Large intestine (tissue), 3 donors: ENCODE measurements around the gene CAMK2G. TPM values are rescaled to one million over a fixed set of nuclear protein-coding genes. Genes with fewer than 3 reads are reported as not detected.
A peak's percentile ranks its signal among the peaks of the same experiment; 100 is the strongest.
"Not testable (repeated sequence)": the region's sequence is repeated elsewhere in the genome, so short reads cannot be mapped to it uniquely, and the experiment has no call there.

ENCODE experiments used
- DNase-seq, 2 donors: peaks; one replicate each; pipeline versions ENCODE4 v3.0.0 to v3.0.0-alpha.2; 2013
- H3K27ac ChIP-seq: one replicate; pipeline ENCODE4 v1.5.1; 2013; ENCODE audit warnings: low read length
- H3K27me3 ChIP-seq: 2 replicates; pipeline ENCODE4 v1.6.1; 2013; ENCODE audit warnings: low read length; ENCODE audit not compliant: control insufficient read depth, insufficient read depth
- H3K36me3 ChIP-seq: 2 replicates; pipeline ENCODE4 v1.6.1; 2013; ENCODE audit warnings: low read length; ENCODE audit not compliant: control insufficient read depth, insufficient read depth
- H3K4me1 ChIP-seq: one replicate; pipeline ENCODE4 v1.6.1; 2013; ENCODE audit warnings: low read length; ENCODE audit not compliant: control insufficient read depth, insufficient read depth
- H3K4me3 ChIP-seq: one replicate; pipeline ENCODE4 v1.5.1; 2013; ENCODE audit warnings: low read length
- H3K9me3 ChIP-seq: one replicate; pipeline ENCODE4 v1.6.1; 2013; ENCODE audit warnings: mild to moderate bottlenecking, low read depth, low read length, moderate library complexity; ENCODE audit not compliant: control insufficient read depth
- WGBS: methylation state at CpG from one replicate; pipeline ENCODE4 v1.1.5; 2013; ENCODE audit warnings: low lambda C conversion rate; ENCODE audit not compliant: insufficient coverage; 5-methylcytosine and 5-hydroxymethylcytosine counted together
- polyA plus RNA-seq: library from polyadenylated mRNA; unstranded; fragments of 120-200 nt; gene quantifications from one replicate; pipeline ENCODE4 v1.2.1, GENCODE V29; 2013

The CAMK2G gene
- polyA plus RNA-seq, 1 donor: 44.6 TPM

DNA sequence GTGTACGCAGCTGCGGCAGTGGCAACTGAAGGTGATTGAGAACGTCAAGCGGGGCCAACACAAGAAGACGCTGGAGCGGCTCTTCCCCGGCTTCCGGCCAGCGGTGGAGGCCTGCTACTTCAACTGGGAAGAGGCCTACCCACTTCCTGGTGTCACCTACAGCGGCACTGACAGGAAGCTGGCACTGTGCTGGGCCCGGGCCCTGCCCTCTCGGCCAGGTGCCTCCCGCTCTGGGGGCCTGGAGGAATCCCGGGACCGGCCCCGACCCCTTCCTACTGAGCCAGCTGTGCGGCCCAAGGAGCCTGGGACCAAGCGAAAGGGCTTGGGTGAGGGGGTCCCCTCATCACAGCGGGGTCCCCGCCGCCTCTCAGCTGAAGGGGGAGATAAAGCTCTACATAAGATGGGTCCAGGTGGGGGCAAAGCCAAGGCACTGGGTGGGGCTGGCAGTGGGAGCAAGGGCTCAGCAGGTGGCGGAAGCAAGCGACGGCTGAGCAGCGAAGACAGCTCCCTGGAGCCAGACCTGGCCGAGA is 82.4 kb downstream of the CAMK2G start:
- Histone ChIP-seq H3K9me3 (no peaks in the 10 kb centered on the region), H3K36me3 (peaks cover 85% of the 10 kb centered on the region), H3K4me1 (peaks cover 12% of the 10 kb centered on the region), H3K4me3 (no peak overlapping the region), H3K27ac (no peak overlapping the region), H3K27me3 (no peaks in the 10 kb centered on the region)
- WGBS: no CpG with 5 or more reads among the region's 26 CpGs
- DNase-seq: no peak

DNA sequence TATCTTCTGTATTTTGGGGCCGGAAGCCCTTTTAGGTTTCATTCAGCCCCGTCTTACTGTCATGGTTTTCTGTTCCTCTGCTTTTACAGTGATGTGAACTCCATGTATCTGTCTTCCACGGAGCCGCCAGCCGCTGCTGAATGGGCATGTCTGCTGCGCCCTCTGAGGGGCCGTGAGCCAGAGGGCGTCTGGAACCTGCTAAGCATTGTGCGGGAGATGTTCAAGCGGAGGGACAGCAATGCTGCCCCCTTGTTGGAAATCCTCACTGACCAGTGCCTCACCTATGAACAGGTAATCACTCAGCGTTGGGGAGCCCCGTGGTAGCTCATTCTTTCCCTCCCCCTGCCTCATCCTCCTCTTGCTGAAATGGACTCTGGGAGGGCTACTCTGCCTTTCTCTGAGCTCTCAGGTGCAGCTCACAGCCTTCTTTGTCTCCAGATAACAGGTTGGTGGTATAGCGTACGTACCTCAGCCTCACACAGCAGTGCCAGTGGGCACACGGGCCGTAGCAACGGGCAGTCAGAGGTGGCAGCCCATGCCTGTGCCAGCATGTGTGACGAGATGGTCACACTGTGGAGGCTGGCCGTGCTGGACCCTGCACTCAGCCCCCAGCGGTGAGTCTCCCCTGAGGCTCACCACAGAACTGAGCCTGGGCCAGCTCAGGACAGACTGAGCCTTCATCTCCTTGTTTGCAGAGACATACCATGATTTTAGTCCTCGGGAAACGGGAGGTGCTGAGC is 83.3 kb downstream of the CAMK2G start:
- 100% methylated on average over 2 of the region's 22 CpGs for WGBS
- H3K9me3 ChIP-seq: no peaks in the 10 kb centered on the region
- no peak for DNase-seq
- peaks cover 78% of the 10 kb centered on the region for H3K36me3 ChIP-seq
- H3K27me3 ChIP-seq: no peaks in the 10 kb centered on the region
- no peak overlapping the region for H3K4me3 ChIP-seq
- peaks cover 12% of the 10 kb centered on the region for H3K4me1 ChIP-seq
- H3K27ac ChIP-seq: no peak overlapping the region

DNA sequence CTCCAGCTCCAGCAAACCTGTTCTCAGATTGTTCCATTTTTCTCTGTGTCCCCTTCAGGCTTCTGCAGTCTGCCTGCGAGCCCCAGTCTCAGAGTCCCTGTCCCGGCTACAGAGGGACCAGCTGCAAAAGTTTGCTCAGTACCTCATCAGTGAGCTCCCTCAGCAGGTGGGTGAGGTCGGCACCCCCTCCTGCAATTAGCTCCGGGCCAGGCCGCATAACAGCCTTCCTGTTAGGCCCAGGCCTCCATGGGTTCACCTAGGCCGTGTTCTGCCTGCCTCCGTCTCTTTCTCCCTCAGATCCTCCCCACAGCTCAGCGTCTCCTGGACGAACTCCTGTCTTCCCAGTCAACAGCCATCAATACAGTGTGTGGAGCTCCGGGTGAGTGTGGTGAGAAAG is 84.7 kb downstream of the CAMK2G start:
- Histone ChIP-seq H3K27ac (no peak overlapping the region), H3K9me3 (no peaks in the 10 kb centered on the region), H3K4me3 (no peak overlapping the region), H3K36me3 (peaks cover 66% of the 10 kb centered on the region), H3K4me1 (peaks cover 12% of the 10 kb centered on the region), H3K27me3 (no peaks in the 10 kb centered on the region)
- no peak for DNase-seq
- WGBS: no CpG with 5 or more reads among the region's 10 CpGs

DNA sequence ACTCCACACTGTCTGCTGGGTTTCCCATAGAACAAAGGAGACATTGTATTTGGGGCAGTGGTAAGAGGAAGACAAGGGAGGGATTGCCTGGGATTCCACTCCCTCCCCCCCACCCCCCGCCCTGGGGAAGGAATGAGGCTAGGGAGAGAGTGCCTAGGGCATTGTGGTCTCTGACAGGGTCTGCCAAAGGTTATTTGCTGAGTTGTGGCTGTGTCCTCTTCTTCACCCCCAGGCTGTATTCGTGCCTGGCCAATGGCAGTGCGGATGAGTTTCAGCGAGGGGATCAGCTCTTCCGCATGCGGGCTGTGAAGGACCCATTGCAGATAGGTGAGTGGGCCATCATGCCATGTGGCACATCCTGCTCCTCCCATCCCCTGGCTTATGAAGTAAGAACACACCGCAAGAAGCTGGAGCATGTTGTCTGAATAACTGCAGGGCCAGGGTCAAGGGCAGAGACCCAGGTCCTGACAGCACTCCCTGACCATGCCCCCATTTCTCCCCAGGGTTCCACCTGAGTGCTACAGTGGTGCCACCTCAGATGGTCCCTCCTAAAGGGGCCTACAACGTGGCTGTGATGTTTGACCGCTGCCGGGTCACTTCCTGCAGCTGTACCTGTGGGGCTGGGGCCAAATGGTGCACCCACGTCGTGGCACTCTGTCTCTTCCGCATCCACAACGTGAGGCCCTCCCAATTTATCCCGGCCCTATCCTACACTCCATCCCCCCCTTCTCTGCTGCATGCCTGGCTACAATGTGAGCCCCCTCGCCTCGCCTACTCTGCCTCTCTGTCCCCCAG is 85.3 kb downstream of the CAMK2G start:
- no CpG with 5 or more reads among the region's 17 CpGs for WGBS
- no peaks in the 10 kb centered on the region for H3K27me3 ChIP-seq
- H3K27ac ChIP-seq: no peak overlapping the region
- H3K9me3 ChIP-seq: no peaks in the 10 kb centered on the region
- no peak for DNase-seq
- H3K4me3 ChIP-seq: no peak overlapping the region
- peaks cover 60% of the 10 kb centered on the region for H3K36me3 ChIP-seq
- H3K4me1 ChIP-seq: peaks cover 12% of the 10 kb centered on the region

DNA sequence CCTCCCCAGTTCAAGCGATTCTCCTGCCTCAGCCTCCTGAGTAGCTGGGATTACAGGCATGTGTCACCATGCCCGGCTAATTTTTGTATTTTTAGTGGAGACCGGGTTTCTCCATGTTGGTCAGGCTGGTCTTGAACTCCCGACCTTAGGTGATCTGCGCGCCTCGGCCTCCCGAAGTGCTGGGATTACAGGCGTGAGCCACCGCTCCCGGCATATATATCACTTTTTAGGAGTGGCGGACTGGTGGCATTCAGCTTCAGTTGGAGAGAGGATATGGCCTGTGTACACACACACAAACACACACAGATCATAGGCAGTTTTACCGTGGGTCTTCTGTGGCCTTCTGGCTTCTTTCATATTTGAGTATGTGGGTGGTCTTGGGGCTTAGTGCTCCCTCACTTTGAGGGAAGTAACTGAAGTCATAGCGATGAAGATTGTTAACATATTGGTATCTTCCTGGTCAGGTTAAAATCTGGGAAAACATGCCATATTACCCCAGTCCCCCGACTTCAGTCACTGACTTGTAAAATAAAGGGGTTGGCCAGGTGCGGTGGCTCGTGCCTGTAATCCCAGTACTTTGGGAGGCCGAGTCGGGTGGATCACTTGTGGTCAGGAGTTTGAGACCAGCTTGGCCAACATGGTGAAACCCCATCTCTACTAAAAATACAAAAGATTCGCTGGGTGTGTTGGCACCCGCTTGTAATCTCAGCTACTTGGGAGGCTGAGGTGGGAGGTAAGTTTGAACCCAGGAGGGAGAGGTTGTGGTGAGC is 87.1 kb downstream of the CAMK2G start:
- H3K27ac ChIP-seq, H3K9me3 ChIP-seq, H3K27me3 ChIP-seq, DNase-seq: not testable (repeated sequence)
- WGBS: 100% methylated on average over 1 of the region's 21 CpGs
- peaks cover 12% of the 10 kb centered on the region for H3K4me1 ChIP-seq
- peak overlapping the region; percentile 96 for H3K4me3 ChIP-seq
- peaks cover 42% of the 10 kb centered on the region for H3K36me3 ChIP-seq

DNA sequence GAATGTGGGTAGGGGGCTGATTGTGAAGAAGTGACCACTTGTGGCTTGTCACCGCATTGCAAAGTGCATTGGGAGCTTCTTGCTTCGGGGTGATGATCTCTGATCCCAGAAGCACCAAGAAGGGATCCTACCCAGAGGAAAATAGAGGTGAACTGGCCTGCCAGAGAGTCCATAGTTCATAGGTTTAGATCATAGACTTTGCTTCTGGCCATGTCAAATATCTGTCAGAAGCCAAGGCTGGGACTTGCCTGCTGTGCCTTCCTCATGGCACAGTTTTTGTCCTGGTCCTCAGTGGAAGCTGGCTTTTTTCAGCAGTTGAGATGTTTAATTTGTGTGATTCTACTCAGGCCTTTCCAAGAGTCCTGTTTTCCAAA is 87.9 kb downstream of the CAMK2G start:
- Histone ChIP-seq H3K27me3 (no peaks in the 10 kb centered on the region), H3K36me3 (peaks cover 34% of the 10 kb centered on the region), H3K4me1 (peaks cover 12% of the 10 kb centered on the region), H3K4me3 (peak overlapping the region; percentile 96), H3K27ac (peak overlapping the region; percentile 78), H3K9me3 (no peaks in the 10 kb centered on the region)
- WGBS: no CpG with 5 or more reads among the region's 2 CpGs
- DNase-seq: peak in 1 of 2 donors; percentile 13

DNA sequence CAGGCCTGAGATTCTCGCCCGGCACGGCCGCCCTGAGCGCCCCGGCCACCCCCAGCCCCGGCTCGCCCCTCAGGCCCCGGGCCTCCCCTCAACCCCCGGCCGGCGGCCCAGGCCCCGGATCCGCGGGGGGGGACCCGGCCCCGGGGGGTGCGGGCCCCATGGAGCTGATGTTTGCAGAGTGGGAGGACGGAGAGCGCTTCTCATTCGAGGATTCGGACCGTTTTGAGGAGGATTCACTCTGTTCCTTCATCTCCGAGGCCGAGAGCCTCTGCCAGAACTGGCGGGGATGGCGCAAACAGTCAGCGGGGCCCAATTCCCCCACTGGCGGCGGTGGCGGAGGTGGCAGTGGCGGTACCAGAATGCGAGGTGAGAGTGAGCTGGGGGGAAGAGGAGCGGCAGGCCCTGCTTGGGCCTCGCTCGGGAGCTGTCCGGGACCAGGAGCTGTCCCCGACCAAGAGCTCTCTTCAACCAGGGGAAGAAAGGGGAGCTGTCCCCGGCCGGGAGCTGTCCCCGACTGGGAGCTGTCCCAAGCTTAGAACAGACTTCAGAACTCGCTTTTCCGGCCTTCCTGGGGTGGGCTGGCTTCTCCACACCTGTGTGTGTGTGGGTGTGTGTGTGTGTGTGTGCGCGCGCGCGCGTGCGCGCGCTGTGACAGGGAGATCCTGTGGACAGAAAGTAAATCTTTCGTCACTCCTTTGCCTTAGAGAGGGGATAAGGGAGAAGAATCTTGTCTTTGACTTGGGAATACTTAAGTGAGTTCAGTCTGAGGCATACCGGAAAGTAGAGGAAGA is 88.4 kb downstream of the CAMK2G start:
- H3K4me1 ChIP-seq: peaks cover 16% of the 10 kb centered on the region
- DNase-seq: peak; percentile 39 to 65
- no peaks in the 10 kb centered on the region for H3K9me3 ChIP-seq
- H3K4me3 ChIP-seq: peak overlapping the region; percentile 96
- H3K36me3 ChIP-seq: peaks cover 29% of the 10 kb centered on the region
- no peaks in the 10 kb centered on the region for H3K27me3 ChIP-seq
- peak overlapping the region; percentile 78 for H3K27ac ChIP-seq
- 0% methylated on average over 1 of the region's 54 CpGs for WGBS

DNA sequence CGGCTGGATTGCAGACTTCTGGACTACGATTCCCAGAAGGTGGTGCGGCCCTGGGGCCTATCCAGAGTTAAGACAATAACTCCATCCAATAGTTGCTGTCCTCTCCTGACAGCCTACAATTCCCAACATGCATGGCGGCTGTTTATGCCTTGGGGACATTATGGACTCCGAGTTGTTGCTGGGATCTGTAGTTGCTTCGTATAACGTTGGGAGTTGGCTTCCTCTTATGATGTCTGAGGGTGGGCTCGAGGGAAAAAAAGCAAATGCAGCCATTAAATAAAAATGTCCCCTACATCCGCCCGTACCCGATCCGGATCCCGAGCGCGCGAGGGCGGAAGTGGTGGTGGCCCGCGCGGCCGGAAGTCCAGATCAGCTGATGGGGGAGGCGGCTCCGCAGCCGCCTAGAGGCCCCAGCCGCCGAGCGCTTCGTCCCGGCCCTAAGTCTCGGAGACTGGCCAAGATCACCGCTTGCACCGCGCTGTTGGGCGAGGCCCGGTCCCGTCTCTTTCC is 89.1 kb downstream of the CAMK2G start, which contains the start of gene ZSWIM8:
TSS of gene ZSWIM8 (plus strand) at position 396 of the 510 bp plus-strand sequence. CDS start 273 bp downstream, outside the sequence.
- peaks cover 23% of the 10 kb centered on the region for H3K36me3 ChIP-seq
- DNase-seq: peak; percentile 94 to 98
- H3K27me3 ChIP-seq: no peaks in the 10 kb centered on the region
- no peaks in the 10 kb centered on the region for H3K9me3 ChIP-seq
- WGBS: no CpG with 5 or more reads among the region's 36 CpGs
- H3K4me1 ChIP-seq: peaks cover 18% of the 10 kb centered on the region
- H3K4me3 ChIP-seq: peak within 1 kb of the TSS; percentile 96
- peak within 1 kb of the TSS; percentile 78 for H3K27ac ChIP-seq

DNA sequence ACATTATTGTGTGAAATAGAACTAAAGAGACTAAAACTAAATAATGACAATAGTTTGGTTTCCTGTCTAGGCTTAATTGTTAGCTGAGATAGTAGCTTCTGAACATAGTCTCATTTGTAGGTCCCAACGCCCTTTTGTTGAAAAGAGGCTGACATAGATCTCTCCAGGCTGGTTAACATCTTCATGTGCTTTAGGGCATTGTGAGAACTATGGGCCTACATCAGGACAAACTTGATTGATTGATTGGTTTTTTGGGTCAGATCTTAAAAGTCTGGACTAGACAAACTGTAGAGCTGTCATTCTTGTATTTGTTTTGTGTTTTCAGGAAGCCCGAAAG is 91.6 kb downstream of the CAMK2G start:
- H3K27ac ChIP-seq: no peak overlapping the region
- peaks cover 13% of the 10 kb centered on the region for H3K4me1 ChIP-seq
- WGBS: no CpG with 5 or more reads among the region's 2 CpGs
- H3K27me3 ChIP-seq: no peaks in the 10 kb centered on the region
- H3K4me3 ChIP-seq: peak overlapping the region; percentile 84
- peaks cover 15% of the 10 kb centered on the region for H3K36me3 ChIP-seq
- no peaks in the 10 kb centered on the region for H3K9me3 ChIP-seq
- no peak for DNase-seq
